ENCODE results near the gene FHOD3. TPM values are rescaled to one million over a fixed set of nuclear protein-coding genes. Genes with fewer than 3 reads are reported as not detected.

FHOD3 gene
- total RNA-seq, 1 experiment from 2014 or later: 0.10 TPM

GRCh38 chr18:36624451-36625167 is 327.1 kb downstream of the FHOD3 start:
- Histone ChIP-seq H3K9me3 (no peaks in the 10 kb centered on the region), H3K27me3 (no peaks in the 10 kb centered on the region), H3K36me3 (no peaks in the 10 kb centered on the region), H3K4me3 (no peak overlapping the region)
- no peak for DNase-seq

DNA sequence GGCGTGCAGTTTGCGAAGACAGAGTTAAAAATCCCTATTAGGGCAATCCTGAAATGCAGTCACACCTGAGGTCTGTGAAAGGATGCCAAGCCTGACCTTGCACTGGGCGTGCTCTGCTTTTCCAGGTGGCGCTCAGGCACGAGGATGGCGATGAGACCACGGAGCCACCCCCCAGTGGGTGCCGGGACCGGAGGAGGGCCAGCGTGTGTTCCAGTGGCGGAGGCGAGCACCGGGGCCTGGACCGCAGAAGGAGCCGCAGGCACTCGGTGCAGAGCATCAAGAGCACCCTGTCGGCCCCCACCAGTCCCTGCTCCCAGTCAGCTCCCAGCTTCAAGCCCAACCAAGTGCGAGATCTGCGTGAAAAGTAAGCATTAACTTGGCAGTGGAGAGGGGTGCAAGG is 327.9 kb downstream of the FHOD3 start:
- no peaks in the 10 kb centered on the region for H3K27me3 ChIP-seq
- no peak for DNase-seq
- H3K4me3 ChIP-seq: no peak overlapping the region
- no peaks in the 10 kb centered on the region for H3K36me3 ChIP-seq
- no peaks in the 10 kb centered on the region for H3K9me3 ChIP-seq

DNA sequence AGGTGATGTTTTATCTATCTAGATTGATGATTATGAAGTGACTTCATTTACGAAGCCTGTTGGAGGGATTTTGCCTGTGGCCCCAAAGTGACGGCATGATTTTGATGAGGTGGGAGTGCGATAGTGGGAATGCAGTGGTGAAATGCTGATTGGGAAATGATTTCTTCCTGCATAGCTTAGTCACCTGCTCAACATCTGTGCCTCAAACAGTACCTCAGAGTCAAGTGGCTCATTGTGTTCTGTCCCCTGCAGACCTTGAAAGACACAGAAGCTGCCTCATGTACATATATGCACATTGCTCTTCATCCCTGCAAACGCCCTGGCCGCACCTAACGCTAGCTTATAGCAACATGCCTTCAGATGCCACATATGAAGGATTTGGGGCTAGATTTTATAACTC is 330.1 kb downstream of the FHOD3 start:
- no peaks in the 10 kb centered on the region for H3K27me3 ChIP-seq
- H3K4me3 ChIP-seq: no peak overlapping the region
- no peaks in the 10 kb centered on the region for H3K9me3 ChIP-seq
- no peak for DNase-seq
- H3K36me3 ChIP-seq: no peaks in the 10 kb centered on the region

- Histone ChIP-seq H3K4me3 (no peak overlapping the region), H3K36me3 (no peaks in the 10 kb centered on the region), H3K9me3 (no peaks in the 10 kb centered on the region), H3K27me3 (no peaks in the 10 kb centered on the region)
- no peak for DNase-seq
Observed at GRCh38 chr18:36628435-36629137, 331.1 kb downstream of the FHOD3 start.

DNA sequence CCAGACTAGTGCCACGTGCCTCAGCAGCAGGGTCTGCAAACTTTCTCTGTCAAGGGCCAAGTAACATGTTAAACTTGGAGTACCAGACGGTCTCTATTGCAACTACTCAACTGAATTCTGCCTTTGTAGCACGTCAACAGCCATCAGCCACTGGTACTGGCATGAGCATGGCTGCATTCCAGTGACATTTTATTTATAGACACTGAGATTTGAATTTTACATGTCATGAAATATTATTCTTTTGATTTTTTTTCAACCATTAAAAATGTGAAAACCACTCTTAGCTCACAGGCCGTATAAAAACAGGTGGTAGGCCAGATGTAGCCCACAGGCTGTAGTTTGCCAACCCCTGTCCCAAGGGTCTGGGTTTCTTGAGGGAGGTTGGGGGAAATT is 331.6 kb downstream of the FHOD3 start:
- no peak for DNase-seq
- Histone ChIP-seq H3K9me3 (no peaks in the 10 kb centered on the region), H3K27me3 (no peaks in the 10 kb centered on the region), H3K36me3 (no peaks in the 10 kb centered on the region), H3K4me3 (no peak overlapping the region)

DNA sequence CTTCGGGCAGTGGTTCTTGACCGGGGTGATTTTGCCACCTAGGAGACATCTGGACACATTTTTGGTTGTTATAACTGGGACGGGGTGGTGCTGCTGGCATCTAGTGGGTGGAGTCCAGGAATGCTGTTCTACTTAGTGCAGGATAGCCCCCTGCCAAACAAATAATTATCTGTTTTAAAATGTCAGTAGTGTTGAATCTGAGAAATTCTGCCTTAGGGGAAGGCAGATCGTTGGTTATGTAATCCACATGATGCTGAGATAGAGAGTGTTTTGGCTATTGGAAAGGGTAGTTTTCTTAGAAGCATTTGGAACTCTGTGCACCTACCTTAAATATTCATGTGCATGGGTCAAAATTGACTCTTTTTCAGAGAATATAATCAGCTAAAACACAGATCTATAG is 332.3 kb downstream of the FHOD3 start:
- no peak for DNase-seq
- no peaks in the 10 kb centered on the region for H3K36me3 ChIP-seq
- no peak overlapping the region for H3K4me3 ChIP-seq
- no peaks in the 10 kb centered on the region for H3K27me3 ChIP-seq
- no peaks in the 10 kb centered on the region for H3K9me3 ChIP-seq

DNA sequence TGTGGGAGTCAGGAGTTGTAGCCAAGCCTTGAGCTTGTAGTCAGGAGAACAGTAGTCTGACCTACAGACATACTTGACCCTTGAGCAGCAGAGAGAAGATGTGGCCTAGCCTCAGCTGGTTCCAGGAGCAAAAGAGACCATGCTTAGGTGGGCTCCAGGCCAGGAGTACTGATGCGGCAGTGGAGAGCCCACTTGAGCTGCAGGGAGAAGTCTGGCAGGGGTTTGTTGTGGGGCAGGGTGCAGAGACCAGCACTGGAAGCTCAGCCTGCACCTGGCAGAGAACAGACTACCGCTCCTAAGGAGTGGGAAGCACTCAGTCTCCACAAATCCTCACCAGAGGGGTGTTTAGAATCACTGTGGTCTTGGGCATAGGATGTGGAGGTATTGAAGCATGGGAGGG is 333.4 kb downstream of the FHOD3 start:
- Histone ChIP-seq H3K36me3 (no peaks in the 10 kb centered on the region), H3K4me3 (no peak overlapping the region), H3K9me3 (no peaks in the 10 kb centered on the region), H3K27me3 (no peaks in the 10 kb centered on the region)
- DNase-seq: no peak

GRCh38 chr18:36633961-36634412 is 336.5 kb downstream of the FHOD3 start:
- peak; percentile 8 for DNase-seq
- H3K36me3 ChIP-seq: no peaks in the 10 kb centered on the region

GRCh38 chr18:36634573-36635216 is 337.2 kb downstream of the FHOD3 start:
- Histone ChIP-seq H3K9me3 (no peaks in the 10 kb centered on the region), H3K36me3 (no peaks in the 10 kb centered on the region), H3K4me3 (no peak overlapping the region), H3K27me3 (no peaks in the 10 kb centered on the region)
- DNase-seq: no peak

More at GRCh38 chr18:36633961-36634412, 336.5 kb downstream of the FHOD3 start:
- H3K4me3 ChIP-seq: no peak overlapping the region
- H3K9me3 ChIP-seq: no peaks in the 10 kb centered on the region
- H3K27me3 ChIP-seq: no peaks in the 10 kb centered on the region

GRCh38 chr18:36635414-36636096 is 338.0 kb downstream of the FHOD3 start:
- no peak overlapping the region for H3K4me3 ChIP-seq
- no peaks in the 10 kb centered on the region for H3K27me3 ChIP-seq
- H3K36me3 ChIP-seq: no peaks in the 10 kb centered on the region
- no peak for DNase-seq
- H3K9me3 ChIP-seq: no peaks in the 10 kb centered on the region

DNA sequence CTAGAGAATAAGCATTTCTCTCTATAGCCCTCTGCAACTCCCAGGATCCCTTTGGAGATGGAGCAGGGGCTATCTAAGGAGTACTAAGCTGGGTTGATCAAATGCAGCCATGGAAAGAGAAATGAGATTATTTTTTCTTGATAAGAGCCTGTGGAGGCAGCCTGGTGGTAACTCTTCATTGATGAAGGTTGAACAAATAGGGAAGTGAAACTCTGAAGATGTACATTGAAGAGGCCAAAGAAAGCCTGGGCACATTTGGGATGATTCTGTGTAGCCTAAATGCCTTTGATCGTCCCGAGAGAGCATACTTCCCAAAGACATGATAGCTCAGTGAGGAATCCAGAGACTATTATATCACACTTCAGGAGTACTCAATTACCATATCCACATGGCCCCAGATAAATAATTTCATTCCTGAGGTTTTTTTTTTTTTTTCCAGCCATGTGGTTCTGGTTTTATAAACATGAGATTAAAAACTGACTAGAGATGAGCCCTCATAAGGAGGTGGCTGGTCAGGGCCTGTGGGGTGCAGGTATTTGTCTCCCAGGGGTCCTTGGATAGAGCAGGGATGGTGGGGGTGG is 338.8 kb downstream of the FHOD3 start:
- Histone ChIP-seq H3K27me3 (no peaks in the 10 kb centered on the region), H3K36me3 (no peaks in the 10 kb centered on the region), H3K4me3 (no peak overlapping the region), H3K9me3 (no peaks in the 10 kb centered on the region)
- DNase-seq: no peak

DNA sequence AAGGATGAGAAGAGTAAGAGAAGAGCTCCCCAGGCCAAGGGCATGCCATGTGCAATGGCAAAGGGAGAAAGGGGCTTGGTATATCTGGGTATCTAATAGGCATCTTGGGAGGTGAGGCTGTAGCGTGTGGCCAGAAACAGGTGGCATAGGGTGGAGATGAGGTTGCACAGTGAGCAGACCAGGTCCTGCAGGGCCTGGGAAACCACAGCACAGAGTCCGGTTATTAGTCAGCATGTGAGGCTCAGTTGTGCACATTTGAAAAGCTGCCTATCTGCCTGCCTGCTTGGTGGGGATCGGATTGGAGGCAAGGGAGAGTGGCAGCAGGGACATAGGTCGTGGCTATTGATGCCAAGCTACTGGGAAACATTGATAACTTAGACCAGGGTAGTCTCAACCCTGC is 340.7 kb downstream of the FHOD3 start:
- no peak overlapping the region for H3K4me3 ChIP-seq
- no peak for DNase-seq
- no peaks in the 10 kb centered on the region for H3K27me3 ChIP-seq
- H3K36me3 ChIP-seq: no peaks in the 10 kb centered on the region
- H3K9me3 ChIP-seq: no peaks in the 10 kb centered on the region

GRCh38 chr18:36640021-36640952 is 342.8 kb downstream of the FHOD3 start:
- no peaks in the 10 kb centered on the region for H3K9me3 ChIP-seq
- no peak overlapping the region for H3K4me3 ChIP-seq
- no peak for DNase-seq
- H3K36me3 ChIP-seq: no peaks in the 10 kb centered on the region
- H3K27me3 ChIP-seq: no peaks in the 10 kb centered on the region

GRCh38 chr18:36643061-36643460 is 345.5 kb downstream of the FHOD3 start:
- no peaks in the 10 kb centered on the region for H3K36me3 ChIP-seq
- no peak overlapping the region for H3K4me3 ChIP-seq
- H3K9me3 ChIP-seq: no peaks in the 10 kb centered on the region
- no peak for DNase-seq
- H3K27me3 ChIP-seq: no peaks in the 10 kb centered on the region

GRCh38 chr18:36648803-36649202 is 351.3 kb downstream of the FHOD3 start:
- DNase-seq: no peak
- Histone ChIP-seq H3K27me3 (no peaks in the 10 kb centered on the region), H3K9me3 (no peaks in the 10 kb centered on the region), H3K4me3 (no peak overlapping the region), H3K36me3 (no peaks in the 10 kb centered on the region)

DNA sequence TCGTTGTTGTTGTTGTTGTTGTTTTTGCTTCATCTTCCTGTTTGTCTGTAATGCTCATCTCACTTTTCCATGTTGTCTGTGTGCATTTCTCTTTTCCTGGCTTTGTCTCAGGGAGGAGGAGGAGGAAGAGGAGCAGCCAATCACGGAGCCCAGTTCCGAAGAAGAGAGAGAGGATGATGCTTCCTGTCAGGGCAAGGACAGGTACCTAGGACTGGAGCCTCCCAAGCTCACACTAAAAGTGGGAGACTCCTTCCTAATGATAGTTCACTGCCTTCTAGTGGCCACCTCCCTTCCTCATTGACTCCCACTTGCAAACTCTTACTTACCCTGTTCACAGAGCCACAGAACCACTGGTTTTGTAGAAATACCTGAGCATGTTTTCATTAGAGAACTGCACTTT is 351.7 kb downstream of the FHOD3 start:
- no peak for DNase-seq
- Histone ChIP-seq H3K9me3 (no peaks in the 10 kb centered on the region), H3K36me3 (no peaks in the 10 kb centered on the region), H3K27me3 (no peaks in the 10 kb centered on the region), H3K4me3 (no peak overlapping the region)

Data from MG63 (cell line).